T-helper 1 cell (primary cell): ENCODE results near the gene TM9SF4.
"Not testable (repeated sequence)": the region's sequence is repeated elsewhere in the genome, so short reads cannot be mapped to it uniquely, and the experiment has no call there.

Experiments
- DNase-seq, 5 donors: peaks; one replicate each; pipeline ENCODE4 v3.0.0-alpha.2; 2012 to 2020

TM9SF4 gene

DNA sequence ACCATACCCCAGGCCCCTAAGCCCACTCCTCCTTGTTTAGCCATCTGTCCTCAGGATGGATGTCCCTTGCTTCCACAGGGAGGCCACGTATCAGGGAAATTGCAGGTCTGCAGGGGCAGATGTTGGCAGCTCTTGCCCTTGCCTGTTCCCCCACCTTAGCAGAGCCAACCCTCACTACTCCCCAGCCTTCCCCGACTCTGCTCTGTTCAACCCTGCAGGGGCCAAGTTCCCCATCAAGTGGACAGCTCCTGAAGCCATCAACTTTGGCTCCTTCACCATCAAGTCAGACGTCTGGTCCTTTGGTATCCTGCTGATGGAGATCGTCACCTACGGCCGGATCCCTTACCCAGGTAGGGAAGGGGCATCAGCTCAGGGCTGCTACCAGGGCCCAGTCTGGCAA lies 10.7 kb upstream of the TM9SF4 start:
- DNase-seq, result no peak

DNA sequence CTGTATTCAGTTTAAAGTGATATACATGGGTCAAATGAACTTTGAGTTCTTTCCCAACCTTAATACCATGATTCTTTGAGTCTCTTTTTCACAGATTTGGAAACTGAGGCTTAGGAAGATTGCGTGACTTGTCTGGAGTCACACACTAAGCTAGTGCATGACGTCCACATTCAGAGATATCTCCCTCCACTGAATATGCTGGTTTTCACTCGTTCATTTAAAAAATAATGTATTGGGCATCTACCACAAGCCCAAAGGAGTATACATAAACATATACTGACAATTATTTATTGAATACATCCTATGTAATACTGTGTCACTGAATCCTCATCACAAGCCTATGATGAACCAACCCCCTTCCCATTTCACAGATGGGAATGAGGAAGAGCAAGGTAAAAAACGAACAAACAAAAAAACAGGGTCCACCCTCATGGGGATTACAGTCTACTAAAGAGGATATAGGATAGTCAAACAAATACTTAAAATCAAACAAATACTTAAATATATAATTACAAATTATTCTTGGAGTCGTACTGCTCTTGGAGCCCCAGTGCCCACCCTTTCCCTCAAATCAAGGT lies 611 bp upstream of the TM9SF4 start:
- DNase-seq, result no peak

DNA sequence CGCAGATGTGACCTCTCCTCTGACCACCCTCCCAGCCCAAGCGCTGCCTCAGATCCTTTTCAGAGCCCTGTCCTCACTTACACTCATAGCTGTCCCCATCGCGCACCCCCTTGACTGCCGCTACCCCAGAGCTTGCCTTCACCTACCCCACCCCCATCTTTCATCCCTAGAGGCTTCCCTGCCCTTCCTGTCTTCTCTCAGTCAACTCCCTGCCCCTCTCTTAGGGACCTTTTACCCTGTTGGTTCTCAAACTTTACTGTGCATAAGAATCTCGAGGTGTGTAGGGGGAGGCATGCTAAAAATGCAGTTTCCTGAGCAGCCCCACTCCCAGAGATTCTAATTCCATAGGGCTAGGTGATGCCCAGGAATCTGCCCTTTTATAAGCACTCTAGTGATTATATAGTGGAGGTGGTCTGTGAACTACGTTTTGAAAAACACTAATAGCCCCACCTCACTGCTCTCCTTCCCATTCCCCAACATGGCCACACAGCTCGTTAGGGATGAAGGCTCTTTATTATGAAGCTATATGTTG lies 725 bp downstream of the TM9SF4 start:
- no peak for DNase-seq

DNA sequence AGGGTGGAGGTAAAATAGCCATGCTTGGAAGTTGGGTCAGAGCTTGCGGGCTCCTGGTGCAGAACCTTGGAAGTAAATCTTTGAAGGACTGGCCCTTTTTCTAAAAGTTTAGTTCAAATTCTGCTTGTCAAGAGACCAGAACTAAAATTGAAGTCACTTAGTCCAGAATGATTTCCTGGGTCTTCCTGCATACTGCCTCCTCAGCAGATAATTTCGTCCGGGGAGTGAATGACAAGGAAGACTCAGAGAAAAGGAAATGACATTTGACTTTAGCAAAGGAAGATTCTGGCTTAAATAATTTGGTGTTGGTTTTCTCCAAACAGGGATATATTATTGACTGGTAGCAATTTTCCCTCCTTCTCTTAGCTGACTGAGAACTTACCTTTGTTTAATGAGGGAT lies 1.2 kb downstream of the TM9SF4 start:
- no peak for DNase-seq

DNA sequence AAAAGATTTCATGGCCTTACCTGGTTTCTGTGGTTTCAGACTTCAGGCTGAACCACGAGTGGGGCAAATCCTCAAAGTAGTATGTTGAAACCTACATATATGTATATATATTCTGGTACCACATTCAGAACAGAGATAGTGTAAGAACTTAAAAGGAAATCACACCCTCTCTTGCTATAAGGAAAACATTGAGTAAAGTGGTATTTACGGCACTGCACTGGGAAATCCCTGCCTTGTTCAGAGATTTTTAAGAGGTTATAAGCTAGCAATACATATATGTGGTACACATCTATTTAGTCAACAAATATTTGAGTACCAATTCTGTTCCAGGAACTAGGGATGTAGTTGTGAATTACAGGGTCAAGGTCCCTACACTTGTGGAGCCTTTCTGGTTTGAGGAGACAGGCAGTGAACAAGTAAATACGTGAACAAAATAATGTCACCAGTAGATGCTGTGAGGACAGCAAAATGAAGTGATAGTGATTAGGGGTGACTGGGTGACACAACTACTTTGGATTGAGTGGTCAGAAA lies 1.7 kb downstream of the TM9SF4 start:
- no peak for DNase-seq

DNA sequence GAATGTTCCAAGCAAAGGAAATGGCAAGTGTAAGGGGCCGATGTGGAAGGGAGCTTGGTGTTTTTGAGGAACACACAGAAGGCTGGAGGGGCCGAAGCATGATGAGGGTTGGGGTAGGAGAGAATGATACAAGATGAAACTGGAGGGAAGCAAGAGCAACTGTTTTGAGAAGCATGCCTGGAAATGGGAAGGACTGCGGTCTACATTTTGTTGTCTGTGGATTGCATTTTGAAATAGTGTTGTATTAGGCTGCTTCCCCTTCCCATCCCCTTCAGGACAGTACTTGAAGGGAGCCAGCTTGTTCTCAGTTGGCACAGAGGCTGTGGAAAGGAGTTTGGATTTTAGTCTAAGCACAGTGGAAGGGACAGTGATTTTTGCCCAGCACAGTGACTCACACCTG lies 2.2 kb downstream of the TM9SF4 start:
- DNase-seq, result no peak

DNA sequence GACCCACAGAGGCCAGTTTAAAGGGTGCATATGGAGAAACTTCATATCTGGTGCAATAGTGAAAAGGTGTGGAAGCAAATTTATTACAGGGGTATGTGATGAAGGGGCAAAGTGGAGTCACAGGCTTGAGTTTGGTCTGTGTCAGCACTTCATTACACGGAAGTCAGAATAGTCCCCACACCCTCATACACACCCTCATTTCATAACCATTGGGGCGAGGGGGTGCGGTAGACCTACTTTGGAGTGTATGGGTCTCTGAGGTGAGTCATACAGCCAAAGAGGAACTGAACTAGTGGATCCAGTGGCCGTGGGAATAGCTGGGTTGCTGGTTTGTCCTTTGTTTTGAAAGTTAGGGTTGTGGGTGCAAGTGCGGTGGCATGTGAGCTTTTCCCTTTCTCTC lies 3.3 kb downstream of the TM9SF4 start:
- DNase-seq, result no peak

DNA sequence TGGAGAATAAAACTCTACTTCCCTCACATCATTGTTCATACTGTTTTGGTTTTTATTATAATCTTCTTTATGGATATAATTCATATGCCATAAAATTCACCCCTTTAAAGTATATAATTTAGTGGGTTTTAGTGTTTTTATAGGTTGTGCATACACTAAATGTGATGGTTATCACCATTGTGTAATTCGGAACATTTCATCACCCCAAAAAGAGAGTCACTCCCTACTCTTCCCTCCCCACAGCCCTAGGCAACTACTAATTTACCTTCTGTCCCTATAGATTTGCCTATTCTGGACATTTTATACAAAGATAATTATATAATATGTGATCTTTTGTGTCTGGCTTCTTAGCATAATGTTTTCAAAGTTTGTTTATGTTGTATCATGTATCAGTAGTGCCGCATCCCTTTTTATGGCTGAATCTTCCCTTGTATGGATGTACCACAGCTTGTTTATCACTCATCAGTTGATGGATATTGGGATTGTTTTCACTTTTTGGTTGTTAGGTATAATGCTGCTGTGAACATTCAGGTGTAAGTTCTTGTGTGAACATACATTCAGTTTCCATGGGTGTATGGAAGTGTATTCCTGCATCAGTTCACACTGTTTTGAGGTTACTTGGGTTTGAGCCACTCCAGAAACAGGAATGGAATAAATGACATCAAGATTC lies 4.2 kb downstream of the TM9SF4 start:
- DNase-seq, result no peak

DNA sequence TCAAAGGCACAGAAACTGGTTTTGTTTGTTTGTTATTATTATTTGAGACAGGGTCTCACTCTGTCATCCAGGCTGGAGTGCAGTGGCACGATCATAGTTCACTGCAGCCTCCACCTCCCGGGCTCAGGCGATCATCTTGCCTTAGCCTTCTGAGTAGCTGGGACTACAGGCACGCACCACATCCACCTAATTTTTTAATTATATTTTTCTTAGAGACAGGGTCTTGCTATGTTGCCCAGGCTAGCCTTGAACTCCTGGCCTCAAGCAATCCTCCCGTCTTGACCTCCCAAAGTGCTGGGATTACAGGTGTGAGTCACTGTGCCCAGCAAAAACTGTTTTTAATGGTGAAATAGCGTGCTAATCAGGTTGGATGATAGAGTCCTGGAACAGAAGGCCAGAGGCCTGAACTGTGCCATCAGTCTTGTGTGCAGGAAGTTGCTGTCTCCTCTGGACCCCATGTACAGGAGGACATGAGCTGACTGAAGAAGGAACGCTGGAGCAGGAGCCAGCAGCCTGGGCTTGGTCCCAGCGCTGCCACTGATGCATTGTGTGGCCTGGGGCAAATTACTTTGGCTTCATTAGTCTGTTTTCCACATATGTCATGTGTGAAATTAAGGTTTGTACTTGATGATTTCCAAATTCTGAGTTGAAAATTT lies 4.9 kb downstream of the TM9SF4 start:
- DNase-seq, result no peak

DNA sequence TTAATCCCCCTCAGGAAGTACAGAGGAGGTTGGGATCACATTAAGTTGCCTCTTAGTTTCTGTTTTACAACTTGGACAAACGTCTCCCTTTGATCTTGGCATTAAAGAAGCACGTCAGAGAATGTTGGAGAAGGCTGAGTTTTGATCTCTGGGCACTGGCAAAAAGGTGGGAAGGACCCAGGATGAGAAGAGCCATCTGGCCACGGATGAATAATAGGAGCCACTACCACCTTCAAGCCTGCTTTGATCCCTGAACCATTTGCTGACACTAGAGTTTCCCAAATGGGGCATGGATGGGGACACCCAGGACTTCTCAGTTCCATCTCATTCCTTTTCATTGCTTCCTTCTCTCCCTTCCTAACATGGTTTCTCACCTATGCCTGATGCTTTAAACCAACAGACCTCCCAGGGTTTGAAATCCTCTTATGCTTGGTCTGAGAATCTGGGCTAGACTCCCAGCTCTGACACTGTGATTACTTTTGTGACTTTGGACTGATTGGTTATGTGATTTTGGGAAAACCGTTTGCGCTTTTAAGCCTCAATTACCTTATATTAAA lies 5.8 kb downstream of the TM9SF4 start:
- DNase-seq, result no peak

DNA sequence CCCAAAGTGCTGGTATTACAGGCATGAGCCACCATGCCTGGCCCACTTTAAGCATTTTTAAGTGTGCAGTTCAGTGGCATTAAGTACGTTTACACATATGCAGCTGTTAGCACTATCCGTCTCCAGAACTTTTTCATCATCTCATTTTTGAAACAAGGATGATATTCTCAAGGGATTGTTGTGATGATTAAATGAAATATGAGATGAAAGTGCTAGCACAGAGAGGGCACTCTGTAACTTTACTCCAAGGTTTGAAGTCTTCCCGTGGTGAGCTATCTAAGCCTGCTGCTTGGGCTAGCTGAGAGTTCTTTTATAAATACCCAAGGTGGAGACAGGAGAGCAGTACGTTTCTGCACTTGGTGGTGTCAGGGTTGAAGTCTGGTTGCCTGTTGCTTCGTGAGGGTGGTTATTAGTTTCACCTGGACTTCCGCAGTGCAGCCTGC lies 6.6 kb downstream of the TM9SF4 start:
- DNase-seq, result no peak

DNA sequence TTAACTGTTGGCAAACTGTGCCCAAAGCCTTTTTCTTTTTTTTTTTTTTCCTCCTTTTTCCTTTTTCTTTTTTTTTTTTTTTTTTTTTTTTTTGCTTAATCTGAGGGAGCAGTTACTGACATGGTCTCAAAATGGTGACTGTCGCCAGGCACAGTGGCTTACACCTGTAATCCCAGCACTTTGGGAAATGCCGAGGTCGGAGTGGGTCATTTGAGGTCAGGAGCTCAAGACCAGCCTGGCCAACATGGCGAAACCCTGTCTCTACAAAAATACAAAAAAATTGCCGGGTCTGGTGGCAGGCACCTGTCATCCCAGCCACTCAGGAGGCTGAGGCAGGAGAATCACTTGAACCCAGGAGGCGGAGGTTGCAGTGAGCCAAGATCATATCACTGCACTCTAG lies 7.3 kb downstream of the TM9SF4 start:
- DNase-seq, result not testable (repeated sequence)

DNA sequence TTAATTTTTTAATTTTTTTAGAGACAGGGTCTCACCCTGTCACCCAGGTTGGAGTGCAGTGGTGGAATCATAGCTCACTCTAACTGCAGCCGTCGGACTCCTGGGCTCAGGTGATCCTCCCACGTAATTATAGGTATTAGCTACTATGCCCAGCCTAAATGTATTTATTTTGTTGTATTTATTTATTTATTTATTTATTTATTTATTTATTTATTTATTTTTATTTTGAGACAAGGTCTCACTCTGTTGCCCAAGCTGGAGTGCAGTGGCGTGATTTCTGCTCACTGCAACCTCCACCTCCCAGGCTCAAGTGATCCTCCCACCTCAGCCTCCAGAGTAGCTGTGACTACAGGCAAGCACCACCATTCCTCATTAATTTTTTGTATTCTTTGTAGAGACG lies 8.9 kb downstream of the TM9SF4 start:
- DNase-seq, result not testable (repeated sequence)

DNA sequence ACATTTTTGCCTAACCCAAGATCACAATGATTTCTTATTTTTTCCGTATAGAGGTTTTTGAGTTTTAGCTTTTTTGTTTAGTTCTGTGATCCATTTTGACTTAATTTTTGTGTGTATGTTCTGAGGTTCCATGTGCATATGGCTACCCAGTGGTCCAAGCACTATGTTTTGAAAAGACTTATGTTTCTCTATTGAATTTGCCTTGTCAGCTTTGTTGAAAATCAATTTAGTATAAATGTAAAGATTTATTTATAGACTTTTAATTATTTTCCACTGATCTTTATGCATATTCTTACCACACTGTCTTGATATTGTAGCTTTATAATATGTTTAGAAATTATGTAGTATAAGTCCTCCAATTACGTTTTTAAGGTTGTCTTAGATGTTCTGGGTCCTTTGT lies 10.2 kb downstream of the TM9SF4 start:
- DNase-seq, result no peak

DNA sequence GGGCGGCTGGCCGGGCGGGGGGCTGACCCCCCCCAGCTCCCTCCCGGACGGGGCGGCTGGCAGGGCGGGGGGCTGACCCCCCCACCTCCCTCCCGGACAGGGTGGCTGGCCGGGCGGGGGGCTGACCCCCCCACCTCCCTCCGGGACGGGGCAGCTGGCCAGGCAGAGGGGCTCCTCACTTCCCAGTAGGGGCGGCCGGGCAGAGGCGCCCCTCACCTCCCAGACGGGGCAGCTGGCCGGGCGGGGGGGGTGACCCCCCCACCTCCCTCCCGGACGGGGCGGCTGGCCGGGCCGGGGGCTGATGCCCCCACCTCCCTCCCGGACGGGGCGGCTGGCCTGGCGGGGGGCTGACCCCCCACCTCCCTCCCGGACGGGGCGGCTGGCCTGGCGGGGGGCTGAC lies 12.4 kb downstream of the TM9SF4 start:
- DNase-seq, result not testable (repeated sequence)

DNA sequence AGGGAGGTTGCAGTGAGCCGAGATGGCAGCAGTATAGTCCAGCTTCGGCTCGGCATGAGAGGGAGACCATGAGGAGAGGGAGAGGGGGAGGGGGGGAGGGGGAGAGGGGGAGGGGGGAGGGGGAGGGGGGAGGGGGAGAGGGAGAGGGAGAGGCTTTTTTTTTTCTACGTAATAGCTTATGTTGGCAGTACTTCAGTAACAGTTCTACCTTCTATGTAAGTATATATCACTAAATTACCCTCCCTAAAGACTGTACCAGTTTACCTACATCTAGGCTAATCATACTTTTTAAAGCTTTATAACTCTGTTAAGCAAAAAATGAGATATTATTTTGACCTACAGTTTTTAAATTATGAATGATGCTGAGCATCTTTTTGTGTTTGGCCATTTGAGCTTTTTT lies 13.6 kb downstream of the TM9SF4 start:
- DNase-seq, result no peak

DNA sequence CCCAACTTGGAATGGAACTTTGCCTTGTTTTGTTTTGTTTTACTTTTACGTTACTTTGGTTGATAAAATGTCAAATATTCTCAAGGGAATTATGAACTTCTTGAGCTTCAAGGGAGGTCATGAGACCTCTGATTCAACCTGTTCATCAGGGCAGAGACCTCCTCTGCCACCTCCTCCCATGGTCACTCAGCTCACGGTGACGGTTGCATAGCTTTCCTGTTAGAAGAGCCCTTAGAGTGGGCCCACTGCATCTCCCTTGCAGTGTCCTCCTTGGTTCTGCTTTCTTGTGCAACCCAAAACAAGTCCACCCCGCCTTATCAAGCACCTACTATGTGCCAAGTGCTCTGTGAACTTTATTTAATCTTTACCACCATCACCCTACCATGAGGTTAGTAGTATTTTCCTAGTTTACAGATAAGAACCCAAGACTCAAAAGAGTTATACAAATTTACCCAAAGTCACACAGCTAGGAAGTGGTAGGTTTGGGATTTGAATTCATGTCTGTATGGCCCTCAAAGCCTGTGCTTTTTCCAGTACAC lies 15.5 kb downstream of the TM9SF4 start:
- DNase-seq, result no peak

DNA sequence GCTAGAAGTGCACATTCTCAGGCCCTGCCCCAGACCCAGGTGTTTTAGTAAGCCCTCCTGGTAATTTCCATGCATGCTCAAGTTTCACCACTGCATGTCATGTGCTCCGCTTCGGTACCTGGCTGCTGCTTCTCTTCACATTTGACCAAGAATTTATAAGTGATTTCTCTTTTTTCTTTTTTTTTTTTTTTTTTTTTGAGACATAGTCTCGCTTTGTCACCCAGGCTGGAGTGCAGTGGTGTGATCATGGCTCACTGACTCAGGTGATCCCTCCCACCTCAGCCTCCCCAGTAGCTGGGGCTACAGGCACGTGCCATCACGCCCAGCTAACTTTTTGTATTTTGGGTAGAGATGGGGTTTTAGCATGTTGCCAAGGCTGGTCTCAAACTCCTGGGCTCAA lies 16.0 kb downstream of the TM9SF4 start:
- DNase-seq, result no peak

DNA sequence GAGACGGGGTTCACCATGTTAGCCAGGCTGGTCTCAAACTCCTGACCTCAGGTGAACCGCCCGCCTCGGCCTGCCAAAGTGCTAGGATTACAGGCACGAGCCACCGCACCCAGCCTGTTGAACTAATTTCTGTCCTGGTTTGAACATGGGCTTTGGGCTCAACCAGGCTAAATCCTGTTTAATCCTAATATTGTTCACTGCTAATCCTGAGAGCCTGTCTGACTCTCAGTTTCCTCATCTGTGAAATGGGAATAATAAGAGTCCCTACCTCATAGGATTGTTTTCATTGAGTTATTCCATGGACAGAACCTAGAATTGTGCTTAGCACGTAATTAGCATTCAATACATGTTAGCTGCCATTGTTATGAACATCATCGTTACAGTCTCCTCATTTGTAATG lies 17.4 kb downstream of the TM9SF4 start:
- no peak for DNase-seq

DNA sequence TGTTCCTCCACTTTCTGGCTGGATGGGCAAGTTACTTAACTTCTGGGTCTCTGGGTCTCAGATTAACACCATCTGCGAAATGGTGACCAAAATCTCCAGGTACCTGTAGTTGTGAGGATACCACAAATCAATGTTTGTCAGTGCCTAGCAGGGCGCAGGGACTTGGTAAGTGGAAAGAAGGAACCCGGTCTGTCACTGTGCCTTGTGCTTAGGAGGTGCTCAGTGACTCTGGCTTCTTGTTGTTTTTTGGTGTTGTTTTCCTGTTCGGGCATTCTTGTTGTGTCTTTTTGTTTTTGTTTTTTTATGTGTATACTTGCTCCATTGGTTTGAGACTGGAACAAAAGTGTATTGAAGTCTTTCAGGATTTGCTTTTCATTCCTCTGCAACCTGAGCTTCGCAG lies 17.8 kb downstream of the TM9SF4 start:
- no peak for DNase-seq

DNA sequence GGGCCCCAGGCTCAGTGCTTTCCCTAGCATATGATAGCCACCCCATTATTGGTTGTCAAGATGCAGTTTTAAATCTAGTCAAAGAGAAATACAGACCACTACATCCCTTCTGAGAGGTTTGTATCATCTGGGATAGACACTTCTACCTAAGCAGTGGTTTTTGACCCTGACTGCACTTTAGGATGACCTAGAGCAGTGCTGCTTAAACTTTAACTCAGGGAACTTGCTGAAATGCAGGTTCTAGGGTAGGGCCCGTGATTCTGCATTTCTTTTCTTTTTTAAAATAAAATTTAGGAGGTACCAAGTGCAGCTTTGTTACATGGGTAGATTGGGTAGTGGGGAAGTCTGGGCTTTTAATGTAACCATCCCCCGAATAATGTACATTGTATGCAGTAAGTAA lies 18.7 kb downstream of the TM9SF4 start:
- no peak for DNase-seq

DNA sequence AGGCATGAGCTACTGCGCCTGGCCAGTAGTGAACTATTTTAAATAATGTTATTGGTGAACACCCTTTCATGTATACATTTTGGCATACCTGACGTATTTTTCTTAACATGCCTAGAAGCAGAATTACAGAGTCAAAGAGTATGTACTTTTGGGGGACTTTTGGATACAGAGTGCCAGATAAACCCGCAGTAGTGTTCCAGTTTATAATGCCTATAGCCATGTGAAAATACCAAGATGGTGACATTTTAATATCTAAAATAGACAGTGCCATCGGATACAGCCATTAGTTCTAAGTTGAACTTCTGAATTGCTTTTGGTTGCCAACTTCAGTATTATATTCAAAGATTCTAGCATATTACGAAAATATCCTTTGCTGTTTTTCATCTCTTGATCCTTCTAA lies 20.3 kb downstream of the TM9SF4 start:
- DNase-seq, result no peak

DNA sequence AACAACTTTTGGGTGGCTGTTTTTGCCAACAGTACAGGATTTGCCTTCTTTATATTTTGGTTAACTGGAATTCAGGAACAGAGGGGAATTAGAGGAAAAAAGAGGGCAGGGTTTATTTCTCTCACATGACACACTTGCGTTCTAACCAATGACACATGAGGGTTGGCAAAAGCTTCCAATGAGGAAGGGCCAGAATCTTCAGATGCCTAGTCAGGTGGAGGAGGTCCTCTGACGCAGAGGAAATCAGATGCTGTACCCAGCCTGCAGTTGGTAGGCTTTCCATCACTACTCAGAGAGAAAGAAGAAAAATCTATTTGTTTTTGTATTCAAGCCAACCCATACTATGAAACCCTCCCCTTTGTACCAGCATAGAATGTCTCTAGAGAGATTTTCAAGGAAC lies 20.8 kb downstream of the TM9SF4 start:
- no peak for DNase-seq
